Measurements from ENCODE around the gene L3MBTL4.

GRCh38 chr18:6202861-6203260, 211.8 kb downstream of the L3MBTL4 start:
- TF ChIP-seq POLR2A (IDR thresholded peaks at IDR 0.05) = no peak
- no peak for TF ChIP-seq CTCF (IDR thresholded peaks at IDR 0.05)
- no peak for TF ChIP-seq POLR2AphosphoS5 (IDR thresholded peaks at IDR 0.05)
- TF ChIP-seq EP300 (IDR thresholded peaks at IDR 0.05) = no peak

All from upper lobe of left lung (tissue), 4 donors.